Head of caudate nucleus (tissue), 42 donors: ENCODE measurements around the gene ADGRG6.
A peak's percentile ranks its signal among the peaks of the same experiment; 100 is the strongest.

Experiments used
- DNase-seq, 42 donors: peaks; one replicate each; pipeline versions ENCODE4 v3.0.0 to v3.0.0-alpha.2; 2020 to 2021; ENCODE audit warnings: mixed read lengths in 7 of 42
- intact Hi-C: fragments of 100-400 bp; cut with DNase I; formaldehyde crosslinking; loops from one replicate; pipeline ENCODE4 v1.15.0; 2022

Gene ADGRG6

DNA sequence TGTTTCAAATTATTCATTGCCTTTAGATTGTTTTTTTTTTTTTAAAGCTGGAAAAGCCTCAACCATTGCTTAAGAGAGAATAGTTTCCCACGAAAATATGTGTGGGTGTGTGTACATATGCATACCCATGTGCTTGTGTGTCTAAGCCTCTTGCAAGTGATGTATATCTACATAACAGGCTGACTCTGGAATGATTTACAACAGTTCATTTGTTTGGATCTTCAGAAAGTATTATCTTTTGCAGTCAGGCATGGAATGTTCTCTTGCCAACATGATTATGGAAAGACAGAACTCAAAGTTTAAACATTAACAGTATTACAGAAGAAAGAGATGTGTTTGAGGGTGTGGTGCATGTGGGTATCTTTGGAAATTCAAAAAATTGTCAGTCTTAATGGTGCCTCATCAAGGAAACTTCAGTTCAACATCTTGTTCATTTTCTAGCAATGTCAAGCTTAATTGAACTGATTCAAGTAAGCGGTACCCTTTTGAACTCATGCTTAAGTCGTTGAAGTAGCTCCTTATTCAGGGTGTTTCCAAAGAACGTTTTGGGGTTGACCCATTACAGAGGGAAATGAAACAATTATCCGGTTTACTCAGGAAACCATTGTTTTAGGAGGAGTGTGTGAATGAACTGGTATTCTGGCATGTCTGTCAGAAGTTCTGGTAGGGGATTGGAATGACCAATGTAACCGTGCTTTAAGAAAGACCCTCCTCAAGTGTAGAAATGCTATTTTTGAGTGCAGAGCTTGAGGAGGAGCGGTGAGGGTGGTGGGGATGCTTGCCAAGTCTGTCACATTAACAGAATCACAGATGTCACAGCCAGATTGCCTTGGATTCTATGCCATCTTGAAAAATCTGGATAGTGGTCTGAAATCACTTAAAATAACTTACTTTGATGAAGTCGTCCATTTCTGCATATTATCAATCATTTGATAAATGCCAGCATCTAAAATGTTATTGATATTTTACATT lies 60.3 kb downstream of the ADGRG6 start:
- no peak for DNase-seq
- intact Hi-C loops, result no loop called here

DNA sequence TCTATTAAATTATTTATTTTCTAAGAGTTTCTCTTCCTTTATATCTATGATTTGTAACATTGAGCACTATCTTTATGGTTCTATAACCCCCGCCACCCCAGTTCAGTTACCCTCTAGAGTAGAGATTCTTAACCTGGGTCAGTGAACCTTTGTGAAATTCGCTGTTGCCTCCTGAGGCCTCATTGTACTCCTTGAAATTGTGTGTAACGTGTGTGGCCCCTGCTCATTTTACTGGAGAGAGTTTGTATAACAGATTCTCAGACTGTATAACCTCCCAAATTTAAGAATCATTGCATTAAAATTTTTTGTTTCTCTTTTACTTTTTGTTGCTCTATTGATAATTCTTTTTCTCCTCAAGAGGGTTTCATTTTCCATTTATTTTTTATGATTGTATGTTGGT lies 65.3 kb downstream of the ADGRG6 start:
- intact Hi-C loops, result no loop called here
- no peak for DNase-seq

DNA sequence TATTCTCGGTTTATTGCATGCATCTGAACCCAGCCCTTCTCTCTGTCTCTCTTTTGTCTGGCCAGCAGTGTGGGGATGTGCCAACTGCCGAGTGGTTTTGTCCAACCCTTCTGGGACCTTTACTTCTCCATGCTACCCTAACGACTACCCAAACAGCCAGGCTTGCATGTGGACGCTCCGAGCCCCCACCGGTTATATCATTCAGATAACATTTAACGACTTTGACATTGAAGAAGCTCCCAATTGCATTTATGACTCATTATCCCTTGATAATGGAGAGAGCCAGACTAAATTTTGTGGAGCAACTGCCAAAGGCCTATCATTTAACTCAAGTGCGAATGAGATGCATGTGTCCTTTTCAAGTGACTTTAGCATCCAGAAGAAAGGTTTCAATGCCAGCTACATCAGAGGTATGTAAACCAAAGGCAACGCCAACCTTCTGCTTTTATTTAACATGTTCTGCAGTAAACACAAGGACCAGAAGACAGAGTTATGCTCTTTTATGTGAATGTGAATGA lies 65.8 kb downstream of the ADGRG6 start:
- intact Hi-C loops, result no loop called here
- no peak for DNase-seq

DNA sequence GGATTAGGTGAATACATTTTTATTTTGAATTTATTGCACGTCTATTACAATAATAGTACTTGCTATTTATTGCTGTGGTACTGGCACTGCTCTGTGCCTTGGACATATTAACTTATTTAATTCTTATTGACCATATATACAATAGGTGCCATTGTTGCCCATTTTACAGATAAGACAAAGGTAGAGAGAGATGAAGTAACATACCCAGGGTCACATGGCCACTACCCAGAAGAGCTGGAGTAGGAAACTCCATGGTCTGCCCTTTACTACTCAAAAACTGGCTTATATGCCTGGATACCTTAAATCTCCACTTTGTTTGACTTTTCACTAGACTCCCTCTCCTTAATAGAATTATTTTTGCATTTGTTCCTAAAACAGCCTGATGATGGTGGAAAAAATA lies 67.5 kb downstream of the ADGRG6 start:
- intact Hi-C loops, result no loop called here
- no peak for DNase-seq

DNA sequence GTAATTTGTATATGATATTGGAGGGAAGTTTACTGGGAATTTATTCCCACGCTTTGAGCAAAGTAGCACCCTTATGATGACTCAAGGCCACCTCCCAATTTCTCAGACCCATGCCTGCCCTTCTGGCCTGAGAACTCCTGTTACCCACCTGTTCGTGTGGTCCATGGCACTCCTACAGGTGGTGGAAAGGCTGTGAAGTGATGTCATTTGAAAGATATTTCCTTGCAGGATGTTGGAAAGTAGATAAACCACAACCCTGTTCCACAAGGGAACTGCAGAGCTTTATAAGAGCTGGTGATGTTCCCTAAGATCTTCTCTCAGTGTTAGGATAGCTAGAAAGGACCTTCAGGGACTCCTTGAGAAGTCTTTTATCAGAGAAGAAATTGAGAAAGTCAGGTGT lies 70.5 kb downstream of the ADGRG6 start:
- DNase-seq, result no peak
- intact Hi-C loops, result no loop called here

DNA sequence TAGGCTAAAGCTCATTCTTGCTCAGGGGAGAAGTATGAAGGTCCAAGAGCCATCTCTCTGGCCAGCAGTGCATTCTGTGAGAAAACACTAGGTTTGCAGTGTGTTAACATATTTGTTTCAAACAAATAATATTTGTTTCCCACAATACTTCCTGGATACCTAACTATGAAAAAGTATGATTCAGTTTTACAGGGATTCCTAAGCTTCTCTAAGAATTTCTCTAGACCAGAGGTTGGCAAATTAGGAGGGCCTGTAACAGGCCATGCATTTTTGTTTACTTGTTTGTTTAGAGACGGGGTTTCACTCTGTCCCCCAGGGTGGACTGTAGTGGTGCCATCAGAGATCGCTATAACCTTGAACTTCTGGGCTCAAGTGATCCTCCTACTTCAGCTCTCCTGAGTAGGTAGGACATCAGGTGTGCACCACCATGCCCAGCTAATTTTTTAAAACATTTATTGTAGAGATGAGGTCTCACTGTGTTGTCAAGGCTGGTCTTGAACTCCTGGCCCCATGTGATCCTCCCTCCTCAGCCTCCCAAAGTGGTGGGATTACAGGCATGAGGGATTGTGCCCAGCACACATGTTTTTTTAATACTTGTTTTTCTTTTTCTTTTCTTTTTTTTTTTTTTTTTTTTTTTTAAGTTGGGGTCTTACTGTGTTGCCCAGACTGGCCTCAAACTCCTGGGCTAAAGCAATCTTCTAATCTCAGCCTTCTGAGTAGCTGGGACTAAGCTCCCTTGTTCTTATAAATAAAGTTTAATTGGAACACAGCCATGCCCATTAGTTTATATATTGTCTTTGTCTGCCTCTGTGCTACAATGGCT lies 71.7 kb downstream of the ADGRG6 start:
- no peak for DNase-seq
- intact Hi-C loops, result no loop called here

DNA sequence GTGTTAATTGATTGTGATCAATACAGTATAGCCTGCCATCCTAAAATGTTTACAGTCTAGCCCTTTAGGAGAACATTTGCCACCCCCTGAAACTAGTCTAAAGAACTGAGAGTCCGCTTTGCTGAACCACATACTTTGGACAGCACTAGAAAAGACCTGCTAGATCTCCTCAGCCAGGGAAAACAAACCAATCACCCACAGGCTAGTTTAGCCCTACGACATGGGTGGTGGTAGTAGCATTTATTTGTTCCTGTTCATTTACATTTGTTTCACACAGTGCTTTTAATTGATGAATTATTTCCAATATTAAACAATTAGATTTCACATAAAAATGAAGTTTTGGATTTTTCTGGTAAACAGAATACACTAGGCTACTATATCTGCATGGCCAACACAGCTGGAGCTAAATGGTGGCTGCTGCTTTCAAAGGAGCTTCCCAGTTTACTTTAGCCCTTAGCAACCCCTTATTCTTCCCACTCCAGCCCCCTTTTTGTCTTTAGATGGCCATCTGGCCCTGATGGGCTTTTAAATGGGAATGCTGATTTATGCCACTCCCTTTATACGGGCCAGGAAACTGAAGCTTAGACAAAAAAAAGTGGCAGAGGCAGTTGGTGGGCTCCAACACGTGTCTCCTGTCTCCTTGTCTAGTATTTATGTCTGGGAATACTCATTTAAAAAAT lies 72.4 kb downstream of the ADGRG6 start:
- no peak for DNase-seq
- intact Hi-C loops, result no loop called here

DNA sequence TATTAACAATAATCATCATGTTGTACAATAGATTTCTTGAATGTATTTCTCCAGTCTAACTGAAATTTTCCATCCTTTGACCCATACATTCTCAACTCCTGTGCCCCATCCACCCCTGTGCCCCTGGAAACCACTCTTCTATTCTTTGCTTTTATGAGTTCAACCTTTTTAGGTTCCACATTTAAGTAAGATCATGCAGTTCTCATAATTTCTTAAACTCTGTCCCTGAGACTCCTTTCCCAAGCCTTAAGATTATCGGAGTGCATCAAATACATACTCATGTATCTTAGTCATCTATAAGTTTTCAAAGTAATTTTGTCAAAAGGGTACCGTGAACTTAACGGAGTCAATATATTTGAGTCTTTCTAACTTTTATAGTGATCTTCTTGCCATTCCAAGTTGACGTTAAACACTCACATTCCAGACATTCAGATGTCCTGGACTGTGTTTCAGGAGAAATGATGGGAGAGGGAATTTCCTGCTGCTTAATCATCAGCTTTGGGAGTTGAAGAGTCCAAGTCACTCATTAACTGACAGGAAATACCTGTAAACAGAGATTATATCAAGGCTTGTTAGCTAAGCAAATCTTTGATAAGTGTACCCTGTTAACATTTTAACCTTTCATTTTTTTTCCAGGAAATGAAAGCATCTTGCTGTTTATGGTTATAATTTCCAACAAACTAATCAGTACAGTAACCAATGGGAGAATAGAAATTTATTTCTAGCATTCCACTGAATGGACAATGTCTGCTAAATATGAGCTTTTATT lies 73.3 kb downstream of the ADGRG6 start:
- DNase-seq, result no peak
- intact Hi-C loops, result no loop called here

DNA sequence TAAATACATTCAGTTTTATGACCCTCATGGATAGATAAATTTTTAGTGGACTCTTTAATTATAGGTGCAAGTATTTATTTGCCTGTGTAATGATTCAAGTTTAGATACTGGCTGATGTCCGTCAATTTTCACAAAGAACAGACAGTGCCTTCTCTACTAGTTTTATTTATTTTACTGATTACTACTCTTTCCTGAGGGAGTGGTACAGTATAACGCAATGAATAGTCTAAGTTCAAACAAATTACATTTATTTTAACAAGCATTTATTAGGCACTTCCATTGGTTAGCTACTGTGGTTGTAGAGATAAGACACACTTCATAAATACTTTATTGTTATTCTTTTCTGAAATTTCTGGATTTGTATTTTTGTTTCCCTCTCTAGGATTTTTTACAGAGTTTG lies 74.3 kb downstream of the ADGRG6 start:
- DNase-seq, result no peak
- intact Hi-C loops, result no loop called here

DNA sequence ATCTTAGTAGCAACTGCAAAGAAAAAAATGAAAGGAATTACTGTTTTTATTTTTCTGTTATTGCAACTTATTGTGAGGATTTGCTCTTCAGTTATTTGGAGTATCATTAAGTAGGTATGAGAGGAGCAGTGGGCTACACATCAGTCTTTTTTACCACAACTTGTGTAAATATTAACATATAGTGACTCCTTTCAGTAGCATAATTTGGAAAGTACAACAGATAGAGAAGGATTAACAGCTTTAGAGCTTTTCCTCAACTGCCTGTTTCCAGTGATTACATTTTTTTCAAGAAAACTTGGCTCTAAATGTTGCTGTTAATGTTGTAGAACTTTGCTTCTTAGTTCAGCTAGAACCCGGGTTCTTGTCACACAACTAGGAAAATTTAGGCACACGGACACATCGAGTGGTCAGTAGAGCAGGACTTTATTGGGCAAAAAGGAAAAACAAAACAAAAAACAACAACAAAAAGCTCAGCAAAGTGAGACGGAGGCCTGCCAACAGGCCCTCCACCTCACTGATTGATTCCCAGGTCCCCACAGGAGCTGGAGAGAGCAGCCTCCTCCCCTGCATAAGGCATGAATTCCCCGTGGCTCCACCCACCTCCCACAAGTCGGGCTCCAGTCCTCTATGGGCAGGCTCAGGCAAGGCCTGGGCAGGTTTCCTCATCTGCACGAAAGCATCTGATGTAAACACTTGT lies 75.1 kb downstream of the ADGRG6 start:
- intact Hi-C loops, result no loop called here
- no peak for DNase-seq

DNA sequence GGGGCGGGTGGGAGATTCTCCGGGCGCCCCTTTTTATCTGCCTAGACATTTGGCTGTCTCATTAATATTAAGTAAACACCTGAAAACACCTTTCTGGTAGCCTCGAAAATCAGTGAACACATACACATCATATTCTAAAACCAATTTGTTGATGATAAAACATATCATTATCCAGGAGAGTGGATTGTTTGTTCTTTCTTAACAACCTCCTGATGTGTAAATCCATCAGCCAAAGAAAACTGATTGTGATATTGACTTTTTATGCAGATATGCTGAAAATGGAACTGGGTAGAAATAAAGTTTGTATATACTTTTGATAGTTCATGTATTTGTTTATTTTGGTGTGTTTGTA lies 75.7 kb downstream of the ADGRG6 start:
- no peak for DNase-seq
- intact Hi-C loops, result no loop called here

DNA sequence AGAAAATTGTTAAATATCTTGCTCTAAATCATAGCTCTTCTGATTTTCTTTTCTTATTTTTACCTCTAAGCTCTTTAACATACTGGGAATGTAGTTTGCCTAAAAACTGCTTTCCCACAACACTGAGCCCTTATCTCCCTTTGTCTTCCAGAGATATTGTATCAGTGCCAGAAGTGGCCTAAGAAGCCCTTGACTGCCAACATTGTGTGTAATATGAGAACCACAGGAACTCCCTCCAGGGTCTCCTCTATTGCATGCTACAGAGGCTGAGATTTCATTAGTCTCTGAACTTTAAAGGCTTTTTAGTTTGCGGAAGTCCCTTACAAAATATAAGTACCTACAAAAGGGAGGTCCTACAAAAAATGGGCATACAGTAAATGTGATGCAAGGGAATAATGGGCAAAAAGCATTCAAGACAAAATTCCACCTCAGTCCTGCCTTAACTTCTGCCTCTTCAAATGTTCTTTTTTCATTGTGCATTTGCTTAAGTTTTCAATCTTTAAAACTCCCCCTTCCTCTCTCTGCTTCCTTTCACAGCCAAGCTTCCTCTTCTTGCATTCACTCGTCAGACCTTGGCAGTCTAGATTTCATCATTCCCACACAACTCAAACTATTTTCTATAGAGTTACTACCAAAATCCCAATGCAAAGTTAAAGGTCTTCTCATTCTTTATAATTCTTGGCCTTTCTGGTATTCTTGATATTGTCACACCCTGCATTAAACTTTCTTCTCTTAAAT lies 76.5 kb downstream of the ADGRG6 start:
- DNase-seq, result no peak
- intact Hi-C loops, result no loop called here

DNA sequence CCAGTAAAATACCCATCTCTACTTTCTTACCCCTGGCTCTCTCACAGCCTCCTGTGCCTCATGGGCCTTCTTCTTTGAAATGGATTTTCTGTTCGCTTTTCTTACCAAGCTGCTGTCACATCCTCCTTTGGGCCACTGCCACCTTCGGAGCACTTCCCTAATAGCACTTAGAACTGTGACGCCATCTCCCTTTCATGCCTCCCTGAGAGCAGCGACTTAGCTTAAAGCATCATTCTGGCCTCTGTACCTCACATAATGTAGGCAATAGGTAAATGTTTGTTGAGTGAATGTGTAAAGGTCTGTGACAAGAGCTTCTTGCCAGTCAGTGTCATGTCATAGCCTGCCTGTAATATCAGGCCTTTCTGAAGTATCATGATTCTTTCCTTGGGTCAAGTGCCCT lies 78.8 kb downstream of the ADGRG6 start:
- intact Hi-C loops, result no loop called here
- peak in 8 of 42 donors; percentile 6 to 28 (median 9) for DNase-seq

DNA sequence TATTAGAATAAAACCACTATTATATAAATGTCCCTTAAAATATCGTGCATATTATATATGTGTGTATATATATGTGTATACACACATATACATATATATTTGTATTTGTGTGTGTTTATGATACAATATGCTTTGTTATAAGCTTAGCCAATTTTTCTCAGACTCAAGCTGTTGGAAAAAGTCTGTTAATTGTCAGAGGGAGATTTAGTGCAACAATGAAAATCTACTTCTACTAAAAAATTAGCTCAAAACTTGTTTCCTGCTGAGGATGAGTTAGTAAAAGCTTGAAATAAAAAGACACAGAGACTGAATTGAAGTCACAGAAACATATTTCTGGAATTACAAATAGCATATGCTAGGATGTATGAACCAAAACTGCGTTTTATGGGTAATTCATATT lies 79.4 kb downstream of the ADGRG6 start:
- DNase-seq, result no peak
- intact Hi-C loops, result no loop called here

DNA sequence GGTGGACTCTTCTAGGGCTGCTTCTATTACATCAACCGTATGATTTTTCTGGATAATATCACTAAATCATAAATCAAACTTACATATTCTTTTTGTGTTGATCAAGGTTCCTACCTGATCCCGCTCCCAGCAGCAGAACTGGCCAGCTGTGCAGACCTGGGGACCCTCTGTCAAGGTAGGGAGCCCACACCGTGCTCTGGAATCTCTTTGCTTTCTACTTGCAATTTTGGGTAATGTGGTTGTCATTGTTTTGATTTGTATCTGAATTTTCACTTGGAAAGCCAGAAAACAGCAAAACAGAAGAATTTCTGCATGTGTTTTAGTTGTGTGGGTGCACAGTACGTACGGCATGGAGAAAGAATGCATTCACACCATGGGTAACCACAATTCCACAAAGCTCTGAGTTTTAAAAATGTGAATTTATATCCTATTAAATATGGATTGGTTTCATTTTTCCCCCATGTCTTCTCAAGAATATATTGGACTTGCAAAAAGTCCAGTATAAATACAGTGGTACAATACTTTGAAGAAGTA lies 80.1 kb downstream of the ADGRG6 start:
- intact Hi-C loops, result no loop called here
- DNase-seq, result no peak

DNA sequence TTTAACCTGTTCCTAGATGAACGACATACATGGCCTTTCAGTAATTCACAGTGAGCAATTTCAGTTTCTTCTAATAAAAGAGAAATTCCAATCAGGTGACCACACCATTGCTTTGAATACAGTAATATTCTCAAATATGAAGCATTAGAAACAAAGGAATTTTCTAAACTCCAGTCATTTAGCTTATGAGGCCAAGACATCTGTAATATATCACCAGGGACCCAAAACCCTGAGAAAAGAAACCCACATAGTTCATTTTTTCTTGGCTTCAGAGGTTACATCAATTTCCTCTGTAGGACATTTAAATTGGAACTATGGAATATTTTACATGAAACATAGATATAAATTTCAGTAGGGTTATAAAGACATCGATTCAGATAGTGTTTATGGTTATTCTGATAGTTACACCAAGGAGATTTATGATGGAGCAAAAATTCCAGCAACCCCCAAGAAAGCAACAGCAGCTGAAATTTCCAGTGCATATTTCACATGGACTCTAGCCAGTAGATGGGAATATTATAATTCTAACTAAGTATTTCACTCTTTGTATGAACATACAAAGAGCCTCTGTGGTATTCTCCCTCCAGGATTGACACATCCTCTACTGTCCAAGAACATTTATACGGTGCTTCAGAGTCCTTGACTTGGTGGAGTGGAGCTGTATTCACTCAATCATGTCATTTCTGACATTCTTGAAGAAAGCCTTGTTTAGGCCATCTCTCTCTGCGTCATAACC lies 82.9 kb downstream of the ADGRG6 start:
- no peak for DNase-seq

DNA sequence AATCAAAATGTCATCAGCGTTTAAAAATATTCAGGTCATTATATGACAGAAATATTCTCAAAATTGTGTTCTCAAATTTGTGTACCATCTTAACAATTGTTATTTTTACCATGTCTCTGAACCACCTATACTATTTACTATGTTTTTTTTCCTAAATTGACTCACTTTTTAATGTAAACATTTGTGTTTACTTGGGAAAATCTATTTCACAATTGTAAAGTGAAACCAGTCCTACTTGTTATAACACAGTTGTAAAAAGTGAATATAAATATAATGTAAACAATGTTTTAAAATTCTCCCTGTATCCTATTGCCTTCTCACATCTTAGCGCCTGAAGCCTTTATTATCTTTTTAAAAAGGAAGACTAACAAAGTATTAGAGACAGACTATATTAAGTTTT lies 83.5 kb downstream of the ADGRG6 start:
- no peak for DNase-seq
- intact Hi-C loops, result no loop called here

More for the DNA sequence above, 82.9 kb downstream of the ADGRG6 start:
- intact Hi-C loops, result no loop called here
